PC-9 (cell line): Measurements from ENCODE around the gene CAMTA1. TPM values are rescaled to one million over a fixed set of nuclear protein-coding genes. Genes with fewer than 3 reads are reported as not detected.

Source experiments
- BruUV-seq: library from RNA; stranded (reverse); fragments of 400-500 nt; replicated peaks from 2 replicates; lab custom pipeline; 2021; lab: Mats Ljungman, UMichigan
- CTCF ChIA-PET: fragments of 300-600 bp; sonication (Branson Sonifier 250); formaldehyde crosslinking; loops from one replicate; lab custom pipeline; 2022; ENCODE audit warnings: antibody characterized with exemption; lab: Charles Lee
- POLR2A ChIA-PET: fragments of 300-600 bp; sonication (Branson Sonifier 250); formaldehyde crosslinking; loops from one replicate; lab custom pipeline; 2022; ENCODE audit warnings: antibody characterized with exemption; ENCODE audit not compliant: unreplicated experiment; lab: Charles Lee
- DNase-seq, 2 experiments: peaks; one replicate each; pipeline versions ENCODE4 v3.0.0 to v3.0.0-alpha.2; 2015 to 2022; ENCODE audit warnings: mixed read lengths in 1 of 2
- H2AFZ ChIP-seq: fragments of 200-600 bp; sonication (generic); 2 replicates; pipeline ENCODE4 v1.8.1; 2017; ENCODE audit warnings: antibody characterized with exemption
- H3F3A ChIP-seq: fragments of 200-600 bp; sonication (generic); 2 replicates; pipeline ENCODE4 v1.8.1; 2017; ENCODE audit warnings: antibody characterized with exemption, mild to moderate bottlenecking, low read depth; ENCODE audit not compliant: insufficient read depth
- H3K27ac ChIP-seq: fragments of 200-600 bp; sonication (generic); 2 replicates; pipeline ENCODE4 v1.6.1; 2016; ENCODE audit warnings: mixed run types
- H3K27me3 ChIP-seq: fragments of 200-600 bp; sonication (generic); 2 replicates; pipeline ENCODE4 v1.6.1; 2016; ENCODE audit warnings: low read depth, mixed run types; ENCODE audit not compliant: insufficient read depth
- H3K36me3 ChIP-seq: fragments of 200-600 bp; sonication (generic); 2 replicates; pipeline ENCODE4 v1.6.1; 2016; ENCODE audit warnings: low read depth, mixed run types
- H3K4me1 ChIP-seq: fragments of 200-600 bp; sonication (generic); replicated peaks from 2 replicates; pipeline ENCODE4 v1.6.1; 2016; ENCODE audit warnings: mixed run types; ENCODE audit not compliant: insufficient read depth
- H3K4me2 ChIP-seq: fragments of 200-600 bp; sonication (generic); 2 replicates; pipeline ENCODE4 v1.6.1; 2017; ENCODE audit warnings: mixed run types
- H3K4me3 ChIP-seq: fragments of 200-600 bp; sonication (generic); 2 replicates; pipeline ENCODE4 v1.6.1; 2016; ENCODE audit warnings: mixed run types
- H3K79me2 ChIP-seq: fragments of 200-600 bp; sonication (generic); 2 replicates; pipeline ENCODE4 v1.6.1; 2017; ENCODE audit warnings: low read depth, mixed run types
- H3K9me2 ChIP-seq: fragments of 200-600 bp; sonication (generic); 2 replicates; pipeline ENCODE4 v1.8.1; 2017; ENCODE audit warnings: mild to moderate bottlenecking; ENCODE audit not compliant: insufficient read depth
- H3K9me3 ChIP-seq: fragments of 200-600 bp; sonication (generic); 2 replicates; pipeline ENCODE4 v1.8.1; 2016; ENCODE audit warnings: low read depth; ENCODE audit not compliant: insufficient read depth
- H4K20me1 ChIP-seq: fragments of 200-600 bp; sonication (generic); 2 replicates; pipeline ENCODE4 v1.8.1; 2017; ENCODE audit not compliant: insufficient read depth
- EZH2 ChIP-seq: fragments of 200-600 bp; sonication (generic); IDR thresholded peaks from 2 replicates; pipeline ENCODE4 v1.8.0; 2017; ENCODE audit warnings: antibody characterized with exemption, low read depth
- intact Hi-C: fragments of 100-400 bp; cut with micrococcal nuclease; formaldehyde crosslinking; loops from one replicate; pipeline ENCODE4 v1.10.0; 2022; ENCODE audit not compliant: unreplicated experiment
- total RNA-seq: library from RNA; stranded (reverse); gene quantifications from 2 replicates; pipeline ENCODE4 v1.2.3, GENCODE V29; 2021
- TF ChIP-seq, protein P1 (sequence below): fragments of 200-600 bp; sonication (generic); conservative IDR thresholded peaks from 2 replicates; pipeline ENCODE4 v1.6.1; 2017; ENCODE audit warnings: mixed run types, antibody characterized with exemption, mild to moderate bottlenecking, moderate library complexity

The CAMTA1 gene
- total RNA-seq, 1 experiment from 2014 or later: 72.3 TPM

DNA sequence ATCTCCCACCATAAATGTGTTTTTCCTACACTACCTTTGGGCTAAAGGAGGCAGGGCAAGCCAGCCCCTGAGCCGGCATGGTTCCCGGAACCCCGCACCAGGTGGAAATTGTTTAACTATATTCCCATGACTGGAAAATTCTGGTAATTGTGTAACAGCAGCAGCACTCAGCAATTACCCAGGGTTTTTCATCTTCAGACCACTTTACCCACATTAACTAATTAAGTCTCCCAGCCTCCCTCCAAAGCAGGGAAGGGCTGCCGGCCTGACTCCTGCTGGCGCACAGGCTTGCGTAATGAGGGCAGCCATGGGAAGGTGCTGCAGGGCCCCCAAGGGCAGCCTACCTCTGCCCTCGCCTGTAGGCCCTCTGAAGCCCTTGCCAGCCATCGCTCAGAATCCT is 845.1 kb downstream of the CAMTA1 start:
- no peaks in the 10 kb centered on the region for H3K36me3 ChIP-seq
- H3K4me2 ChIP-seq: no peak overlapping the region
- H3K4me3 ChIP-seq: no peak overlapping the region
- H2AFZ ChIP-seq: no peak overlapping the region
- ChIA-PET POLR2A (no interaction called here), CTCF (no interaction called here)
- H3K79me2 ChIP-seq: no peaks in the 10 kb centered on the region
- BruUV-seq: no TSS peak
- intact Hi-C loops: no loop called here
- H4K20me1 ChIP-seq: no peaks in the 10 kb centered on the region
- H3K27me3 ChIP-seq: peaks cover 79% of the 10 kb centered on the region
- H3F3A ChIP-seq: no peaks in the 10 kb centered on the region
- no peak for DNase-seq
- no peak overlapping the region for H3K27ac ChIP-seq
- H3K9me3 ChIP-seq: no peaks in the 10 kb centered on the region
- H3K9me2 ChIP-seq: no peaks in the 10 kb centered on the region
- no peak for TF ChIP-seq EZH2
- TF ChIP-seq, protein P1, sequence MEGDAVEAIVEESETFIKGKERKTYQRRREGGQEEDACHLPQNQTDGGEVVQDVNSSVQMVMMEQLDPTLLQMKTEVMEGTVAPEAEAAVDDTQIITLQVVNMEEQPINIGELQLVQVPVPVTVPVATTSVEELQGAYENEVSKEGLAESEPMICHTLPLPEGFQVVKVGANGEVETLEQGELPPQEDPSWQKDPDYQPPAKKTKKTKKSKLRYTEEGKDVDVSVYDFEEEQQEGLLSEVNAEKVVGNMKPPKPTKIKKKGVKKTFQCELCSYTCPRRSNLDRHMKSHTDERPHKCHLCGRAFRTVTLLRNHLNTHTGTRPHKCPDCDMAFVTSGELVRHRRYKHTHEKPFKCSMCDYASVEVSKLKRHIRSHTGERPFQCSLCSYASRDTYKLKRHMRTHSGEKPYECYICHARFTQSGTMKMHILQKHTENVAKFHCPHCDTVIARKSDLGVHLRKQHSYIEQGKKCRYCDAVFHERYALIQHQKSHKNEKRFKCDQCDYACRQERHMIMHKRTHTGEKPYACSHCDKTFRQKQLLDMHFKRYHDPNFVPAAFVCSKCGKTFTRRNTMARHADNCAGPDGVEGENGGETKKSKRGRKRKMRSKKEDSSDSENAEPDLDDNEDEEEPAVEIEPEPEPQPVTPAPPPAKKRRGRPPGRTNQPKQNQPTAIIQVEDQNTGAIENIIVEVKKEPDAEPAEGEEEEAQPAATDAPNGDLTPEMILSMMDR: no peak
- H3K4me1 ChIP-seq: no peaks in the 10 kb centered on the region

DNA sequence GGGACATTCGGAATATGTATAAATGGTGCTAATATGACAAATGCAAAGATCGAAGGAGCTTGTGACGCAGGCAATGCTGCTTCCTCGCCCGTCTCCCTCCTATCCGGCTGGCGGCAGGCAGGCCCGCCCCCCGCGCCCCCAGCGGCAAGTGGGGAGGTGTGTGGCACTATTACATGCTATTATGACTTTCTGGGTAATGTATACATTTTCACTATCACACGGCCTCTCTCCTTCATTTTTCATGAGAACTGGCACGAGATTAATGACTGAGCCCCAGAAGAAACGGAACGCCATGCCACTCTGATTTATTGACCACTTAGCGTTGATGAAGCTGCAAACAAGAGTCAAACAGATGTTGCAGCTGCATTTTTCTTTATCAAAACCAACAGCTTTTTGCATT is 846.9 kb downstream of the CAMTA1 start:
- Histone ChIP-seq H3K27ac (no peak overlapping the region), H3K9me2 (no peaks in the 10 kb centered on the region), H3K4me2 (no peak overlapping the region), H3K4me3 (no peak overlapping the region), H3K36me3 (no peaks in the 10 kb centered on the region), H4K20me1 (no peaks in the 10 kb centered on the region), H3F3A (no peaks in the 10 kb centered on the region), H3K27me3 (peaks cover 81% of the 10 kb centered on the region), H3K9me3 (no peaks in the 10 kb centered on the region), H3K4me1 (no peaks in the 10 kb centered on the region), H2AFZ (no peak overlapping the region), H3K79me2 (no peaks in the 10 kb centered on the region)
- TF ChIP-seq EZH2: no peak
- TF ChIP-seq, protein P1: no peak
- ChIA-PET CTCF (no interaction called here), POLR2A (no interaction called here)
- DNase-seq: no peak
- BruUV-seq: no TSS peak
- intact Hi-C loops: no loop called here

DNA sequence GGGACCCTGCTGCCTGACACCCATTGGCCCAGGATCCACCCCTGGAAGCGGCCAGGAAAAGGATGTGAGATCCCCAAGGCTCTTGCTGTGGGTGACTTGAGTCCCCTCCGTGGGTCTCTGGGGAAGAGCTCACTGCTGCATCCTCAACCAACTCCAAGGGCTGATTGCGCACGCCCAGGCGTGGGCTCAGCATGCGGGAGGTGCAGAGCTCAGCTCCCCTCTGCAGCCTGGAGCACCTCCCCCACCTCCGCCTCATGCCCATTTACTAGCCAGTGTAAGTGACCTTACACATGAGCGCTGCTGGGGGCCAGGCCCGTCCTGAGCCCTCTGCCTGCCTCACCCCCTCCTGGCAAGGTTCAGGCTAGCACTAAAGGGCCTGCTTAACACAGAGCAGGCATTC is 847.4 kb downstream of the CAMTA1 start:
- Histone ChIP-seq H3K36me3 (no peaks in the 10 kb centered on the region), H3F3A (no peaks in the 10 kb centered on the region), H2AFZ (no peak overlapping the region), H3K27me3 (peaks cover 84% of the 10 kb centered on the region), H4K20me1 (no peaks in the 10 kb centered on the region), H3K4me3 (no peak overlapping the region), H3K4me1 (no peaks in the 10 kb centered on the region), H3K4me2 (no peak overlapping the region), H3K9me2 (no peaks in the 10 kb centered on the region), H3K79me2 (no peaks in the 10 kb centered on the region), H3K27ac (no peak overlapping the region), H3K9me3 (no peaks in the 10 kb centered on the region)
- no peak for TF ChIP-seq EZH2
- TF ChIP-seq, protein P1: no peak
- intact Hi-C loops: no loop called here
- DNase-seq: no peak
- BruUV-seq: no TSS peak
- ChIA-PET CTCF (no interaction called here), POLR2A (interaction anchor here (0.5 kb wide), 1 partner anchor 415 kb away, joined by 3 read pairs; no protein-coding TSS in a partner anchor)
